ENCODE results near the gene MBOAT1.

- TF ChIP-seq CTCF (IDR thresholded peaks at IDR 0.05) (no peak), POLR2A (IDR thresholded peaks at IDR 0.05) (no peak)
These were observed 101.8 kb downstream of the MBOAT1 start for GRCh38 chr6:20110478-20110877.
